Glomerular endothelial cell (primary cell): ENCODE data around the gene POTEF. TPM values are rescaled to one million over a fixed set of nuclear protein-coding genes. Genes with fewer than 3 reads are reported as not detected.
"Not testable (repeated sequence)": the region's sequence is repeated elsewhere in the genome, so short reads cannot be mapped to it uniquely, and the experiment has no call there.

Source experiments
- DNase-seq: peaks from one replicate; pipeline ENCODE4 v3.0.0-alpha.2; 2011; ENCODE audit warnings: low read depth, low spot score; ENCODE audit errors: extremely low read depth
- total RNA-seq: library from RNA; depleted of rRNA; stranded (reverse); fragments of >200 nt; gene quantifications from 2 replicates; pipeline ENCODE4 v1.2.3, GENCODE V29; 2015

The POTEF gene
- total RNA-seq, result 0.06 TPM in 1 of 2 replicates, not detected in the other

DNA sequence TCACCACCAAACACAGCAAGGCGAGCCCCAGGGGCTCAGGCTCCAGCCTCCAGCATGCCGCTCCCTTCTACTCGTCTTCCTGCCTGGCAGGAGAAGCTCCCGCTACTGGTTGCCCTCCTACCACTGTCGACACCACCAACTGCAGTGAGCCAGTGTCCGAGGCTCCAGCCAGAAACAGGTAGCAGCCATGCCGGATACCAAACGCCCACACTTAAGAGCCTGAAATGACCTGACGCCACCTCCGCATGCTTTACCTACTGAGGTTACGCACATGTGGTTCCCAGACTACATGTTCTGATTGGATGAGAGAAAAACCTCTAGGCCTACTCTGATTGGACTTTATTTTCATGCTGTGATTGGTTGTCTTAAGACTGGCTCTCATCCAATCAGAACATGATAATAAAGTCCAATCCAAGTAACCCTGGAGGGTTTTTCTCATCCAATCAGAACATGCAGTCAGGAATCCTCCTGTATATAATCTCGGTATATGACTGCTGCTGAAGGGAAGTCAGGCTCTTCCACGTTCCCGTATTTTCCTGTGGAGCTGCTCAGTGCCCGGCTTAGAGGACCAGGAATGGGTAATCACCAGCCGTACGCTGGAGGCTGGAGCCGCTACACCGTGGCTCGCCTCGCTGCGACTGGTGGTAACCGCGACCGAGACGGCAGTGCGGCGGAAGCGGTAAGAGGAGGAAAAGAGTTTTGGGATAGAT is at the start of gene POTEF:
Gene POTEF, minus strand, starts transcription at position 103 of the 710 bp plus-strand sequence. CDS start 8,707 bp downstream, outside the sequence.
- DNase-seq, result not testable (repeated sequence)

DNA sequence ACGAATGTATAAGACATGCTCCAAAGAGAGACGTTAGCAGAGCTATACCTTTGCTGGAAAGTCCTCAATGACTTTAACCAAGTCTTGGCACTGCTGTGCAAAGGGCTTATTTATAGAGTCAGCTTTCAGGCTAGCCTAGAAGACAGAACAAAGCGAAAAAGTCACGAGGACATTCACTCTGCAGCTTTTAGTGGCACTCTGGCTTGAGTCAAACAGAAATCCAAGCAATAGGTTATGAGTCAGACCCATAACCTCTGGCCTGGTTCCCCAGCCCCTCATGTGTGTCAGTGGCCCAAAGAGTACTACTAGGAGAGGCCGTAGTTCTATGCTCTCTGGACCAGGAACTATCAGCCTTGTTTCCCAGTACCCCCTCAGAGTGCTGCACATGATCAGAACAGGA is 45.8 kb upstream of the POTEF start:
- not testable (repeated sequence) for DNase-seq

DNA sequence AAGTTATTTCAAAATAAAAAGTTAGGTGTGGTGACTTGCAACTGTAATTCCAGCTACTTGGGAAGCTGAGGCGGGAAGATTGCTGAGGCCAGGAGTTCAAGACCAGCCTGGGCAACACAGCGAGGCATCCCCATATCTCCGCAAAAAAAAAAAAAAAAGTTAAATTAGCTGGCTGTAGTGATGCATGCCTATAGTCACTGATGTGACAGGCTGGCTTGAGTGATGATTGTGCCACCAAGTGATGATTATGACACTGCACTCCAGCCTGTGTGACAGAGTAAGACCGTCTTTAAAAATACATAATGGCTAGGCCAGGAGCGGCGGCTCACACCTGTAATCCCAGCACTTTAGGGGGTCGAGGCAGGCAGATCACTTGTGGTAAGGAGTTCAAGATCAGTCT is 40.9 kb upstream of the POTEF start:
- DNase-seq, result no peak

DNA sequence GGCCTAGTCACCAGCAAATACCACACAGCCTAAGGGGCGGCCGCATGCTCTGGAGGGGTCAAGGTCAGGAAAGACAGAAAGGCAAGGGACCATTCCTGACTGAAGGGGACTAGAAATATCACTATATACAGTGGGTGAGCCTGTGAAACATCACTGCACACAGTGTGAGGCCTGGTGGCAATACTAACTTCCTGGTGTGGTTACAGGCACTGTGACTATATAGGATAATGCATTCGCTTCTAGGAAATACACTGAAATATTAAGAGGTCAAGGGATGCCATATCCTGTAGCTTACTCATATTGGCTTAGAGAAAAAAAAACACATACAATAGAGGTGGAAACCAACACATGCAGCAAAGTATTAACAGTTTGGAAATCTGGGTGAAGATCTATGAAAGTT is 40.1 kb upstream of the POTEF start:
- not testable (repeated sequence) for DNase-seq

DNA sequence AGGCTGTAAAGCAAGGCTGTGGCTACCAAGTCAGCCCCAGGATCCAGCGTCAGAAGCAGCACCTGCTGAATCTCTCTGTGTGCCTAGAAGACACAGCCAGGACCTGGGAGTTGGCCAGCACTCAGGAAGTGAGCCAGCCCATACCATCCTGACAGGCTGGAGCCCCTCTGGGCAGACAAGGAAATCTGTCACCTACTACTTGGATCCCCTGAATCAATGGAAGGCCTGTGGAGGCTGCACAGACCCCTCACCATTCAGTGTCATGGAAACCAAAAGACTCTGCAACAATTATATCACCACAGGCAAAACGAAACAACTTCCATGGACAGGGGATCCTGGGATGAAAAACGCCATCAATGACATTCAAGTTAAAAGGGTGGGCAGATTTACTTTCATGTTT is 37.6 kb upstream of the POTEF start:
- not testable (repeated sequence) for DNase-seq

DNA sequence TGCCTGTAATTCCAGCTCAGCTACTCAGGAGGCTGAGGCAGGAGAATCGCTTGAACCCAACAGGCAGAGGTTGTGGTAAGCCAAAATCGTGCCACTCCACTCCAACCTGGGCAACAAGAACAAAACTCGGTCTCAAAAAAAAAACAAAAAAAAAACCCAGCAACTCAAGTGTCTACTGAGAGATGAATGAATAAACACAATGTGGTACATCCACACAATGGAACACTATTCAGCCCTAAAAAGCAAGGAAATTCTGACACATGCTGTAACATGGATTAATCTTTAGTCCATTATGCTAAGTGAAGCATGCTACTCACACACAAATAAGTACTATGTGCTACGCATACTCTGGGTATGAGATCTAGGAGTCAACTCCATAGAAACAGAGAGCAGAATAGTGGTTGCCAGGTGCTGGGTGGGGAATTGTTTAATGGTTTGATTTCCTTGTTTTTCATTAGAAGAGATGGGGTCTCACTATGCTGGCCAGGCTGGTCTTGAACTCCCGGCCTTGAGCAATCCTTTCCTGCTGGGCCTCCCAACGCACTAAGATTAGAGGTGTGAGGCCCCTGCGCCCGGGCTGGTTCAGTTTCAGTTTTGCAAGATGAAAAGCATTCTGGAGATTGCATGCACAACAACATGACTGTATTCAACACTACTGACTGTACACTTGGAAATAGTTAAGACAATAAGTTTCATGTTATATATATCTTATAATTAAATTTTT is 36.4 kb upstream of the POTEF start:
- DNase-seq, result no peak

DNA sequence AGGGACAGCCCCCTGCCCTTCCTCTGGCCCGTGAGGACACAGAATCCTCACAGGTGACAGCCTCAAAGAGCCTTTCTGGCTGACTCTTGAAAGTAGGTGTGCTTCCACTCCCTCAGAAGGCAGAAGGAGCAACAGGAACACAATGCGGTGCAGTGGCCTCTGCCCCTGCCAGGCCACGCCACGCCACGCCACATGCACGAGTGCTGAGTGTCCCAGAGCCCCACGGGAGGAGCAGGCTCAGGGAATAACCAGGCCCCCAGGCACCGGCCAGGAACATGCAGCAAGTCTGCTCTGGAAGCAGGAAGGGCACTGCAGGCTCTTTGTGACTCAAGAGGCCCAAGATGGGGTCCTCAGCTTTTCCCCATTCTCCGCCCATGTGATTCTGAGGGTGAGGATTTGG is 33.9 kb upstream of the POTEF start:
- DNase-seq, result no peak

DNA sequence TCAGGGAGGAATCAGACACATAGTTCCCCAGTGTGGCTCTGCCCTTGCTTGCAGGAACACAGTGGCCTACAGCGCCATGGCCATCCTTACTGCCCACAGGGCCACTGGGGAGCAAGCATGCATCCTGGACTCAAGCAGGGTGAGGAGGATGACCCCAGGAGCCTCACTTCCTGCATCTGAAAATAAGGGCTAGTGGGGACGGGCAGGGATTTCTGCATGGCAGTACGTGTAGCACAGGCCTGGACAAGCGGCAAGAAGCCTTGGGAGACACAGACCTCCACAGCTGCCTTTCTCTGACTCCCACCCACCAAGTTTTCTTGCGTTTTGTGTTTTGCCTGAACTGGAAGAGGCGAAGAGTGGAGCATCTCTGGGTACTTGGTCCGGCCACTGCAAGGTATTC is 33.5 kb upstream of the POTEF start:
- DNase-seq, result not testable (repeated sequence)

DNA sequence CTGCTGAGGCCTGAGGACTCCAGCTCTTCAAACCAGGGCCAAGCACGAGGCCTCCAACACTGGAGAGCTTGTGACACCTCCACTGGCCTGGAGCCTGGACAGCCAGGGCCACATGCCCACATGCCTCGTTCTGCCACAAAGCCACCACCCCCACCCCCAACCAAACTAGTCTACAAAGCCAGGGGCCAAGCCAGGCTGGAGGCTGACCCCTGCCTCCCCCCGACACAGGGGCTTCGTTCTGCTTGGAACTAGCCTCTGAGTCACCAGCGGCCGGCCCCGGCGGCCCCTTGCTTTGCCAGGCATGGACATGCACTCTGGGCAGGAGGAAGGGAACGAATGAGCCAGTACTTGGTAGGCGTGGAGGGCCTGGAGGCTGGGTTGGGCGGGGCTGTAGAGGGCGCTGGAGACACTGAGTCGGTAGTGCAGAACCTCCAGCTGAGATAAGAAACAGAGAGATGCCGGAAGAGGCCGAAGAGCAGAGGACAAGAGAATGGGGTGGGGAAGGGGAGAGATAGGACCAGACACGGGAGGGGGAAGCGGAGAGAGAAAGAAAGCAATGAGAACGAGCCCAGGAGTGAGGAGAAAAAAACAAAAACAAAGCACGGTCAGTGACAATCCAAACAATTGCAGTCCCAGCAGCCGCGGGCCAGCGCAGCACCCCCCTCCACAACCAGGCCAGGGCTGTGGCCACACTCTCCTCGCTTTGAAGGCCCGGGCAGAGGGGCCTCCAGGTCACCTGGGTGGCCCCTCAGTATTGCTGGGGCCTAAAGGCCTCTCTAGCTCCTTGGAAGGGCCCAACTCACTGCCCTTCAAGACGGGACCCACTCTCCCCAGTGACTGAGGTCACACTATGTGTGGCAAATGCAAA is 32.0 kb upstream of the POTEF start:
- DNase-seq, result not testable (repeated sequence)

DNA sequence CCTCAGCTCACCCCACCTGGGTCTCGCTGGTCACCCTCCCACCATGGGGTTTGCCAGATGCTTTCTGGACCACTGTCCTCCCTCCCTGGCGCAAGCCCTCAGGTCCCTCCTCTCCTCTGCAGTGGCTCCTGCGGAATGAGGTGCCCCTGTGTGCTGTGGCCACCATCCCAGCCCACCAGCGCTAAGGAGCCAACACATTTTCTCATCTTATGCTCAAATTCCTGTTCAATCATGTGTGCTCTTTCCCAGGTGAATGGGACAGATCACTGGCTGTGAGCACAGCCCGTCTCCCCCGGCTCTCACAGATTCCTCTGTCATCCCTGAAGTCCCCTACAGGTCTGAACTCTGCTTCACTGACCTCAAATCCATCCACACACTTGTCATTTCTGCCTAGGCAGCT is 31.1 kb upstream of the POTEF start:
- no peak for DNase-seq

DNA sequence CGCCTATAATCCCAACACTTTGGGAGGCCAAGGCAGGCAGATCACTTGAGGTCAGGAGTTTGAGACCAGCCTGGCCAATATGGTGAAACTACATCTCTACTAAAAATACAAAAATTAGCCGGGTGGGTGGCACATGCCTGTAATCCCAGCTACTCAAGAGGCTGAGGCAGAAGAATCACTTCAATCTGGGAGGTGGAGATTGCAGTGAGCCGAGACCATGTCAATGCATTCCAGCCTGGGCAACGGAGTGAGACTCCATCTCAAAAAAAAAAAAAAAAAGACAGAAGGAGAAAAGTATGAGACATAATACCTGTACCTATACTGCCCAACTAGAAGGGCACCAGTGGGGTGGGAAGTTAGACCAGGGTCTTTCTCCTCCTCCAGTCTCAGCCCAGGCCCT is 30.4 kb upstream of the POTEF start:
- not testable (repeated sequence) for DNase-seq

DNA sequence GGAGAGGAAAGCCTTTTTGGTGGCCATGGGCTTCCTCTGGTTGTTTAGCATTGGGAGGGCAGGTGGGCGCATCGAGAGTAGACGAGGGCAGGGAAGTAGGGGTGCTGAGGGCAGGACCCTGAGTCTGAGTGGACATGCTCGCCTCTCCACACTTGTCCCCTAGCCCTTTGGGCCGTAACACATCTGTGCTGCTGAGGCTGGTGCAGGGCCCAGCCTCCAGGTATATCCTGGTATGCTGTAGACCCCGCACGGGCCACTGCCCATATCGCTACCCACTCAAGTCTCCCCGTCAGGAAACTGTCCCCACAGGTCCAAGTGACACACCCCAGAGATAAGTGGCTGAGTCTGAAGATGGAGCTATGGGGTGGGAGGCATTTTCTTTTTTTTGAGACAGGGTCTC is 29.6 kb upstream of the POTEF start:
- no peak for DNase-seq

DNA sequence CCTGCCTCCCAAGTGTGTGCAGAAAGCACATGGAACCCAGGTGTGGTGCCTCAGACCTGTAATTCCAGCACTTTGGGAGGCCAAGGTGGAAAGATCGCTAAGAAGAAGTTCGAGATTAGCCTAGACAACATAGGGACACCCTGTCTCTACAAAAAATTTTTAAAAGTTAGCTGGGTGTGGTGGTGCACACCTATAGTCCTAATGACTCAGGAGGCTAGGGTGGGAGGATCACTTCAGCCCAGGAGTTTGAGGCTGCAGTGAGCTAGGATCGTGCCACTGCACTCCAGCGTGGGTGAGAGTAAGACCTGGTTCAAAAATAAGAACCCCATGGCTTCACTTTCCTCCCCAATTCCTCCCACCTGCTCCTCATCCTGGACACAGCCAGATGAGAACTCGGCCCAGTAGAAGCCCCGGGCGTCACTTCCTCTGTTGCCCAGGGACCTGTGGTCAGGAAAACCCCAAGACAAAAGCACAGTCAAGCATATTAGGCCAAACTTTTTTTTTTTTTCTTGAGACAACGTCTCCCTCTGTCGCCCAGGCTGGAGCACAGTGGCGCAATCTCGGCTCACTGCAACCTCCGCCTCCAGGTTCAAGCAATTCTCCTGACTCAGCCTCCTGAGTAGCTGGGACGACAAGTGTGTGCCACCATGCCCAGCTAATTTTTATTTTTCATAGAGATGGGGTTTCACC is 28.9 kb upstream of the POTEF start:
- DNase-seq, result not testable (repeated sequence)

DNA sequence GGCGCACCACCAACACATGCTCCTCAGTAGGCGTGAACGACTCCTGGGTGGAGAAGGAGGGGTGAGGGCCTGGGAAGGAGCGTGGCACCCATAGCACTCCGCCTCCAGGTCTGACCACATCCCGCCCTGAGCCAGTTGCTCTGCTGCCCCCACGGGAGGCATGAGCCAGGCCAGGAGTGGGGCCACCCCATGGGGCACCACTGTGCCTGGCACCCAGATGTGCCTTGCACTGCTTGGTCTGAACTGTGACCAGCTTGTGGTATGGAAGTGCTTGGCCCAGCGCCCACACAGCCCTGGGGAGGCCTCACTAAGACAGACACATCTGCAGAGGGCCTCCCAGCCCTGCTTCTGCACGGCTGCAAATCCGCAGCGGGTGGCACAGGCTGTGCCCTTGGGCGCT is 28.3 kb upstream of the POTEF start:
- not testable (repeated sequence) for DNase-seq

DNA sequence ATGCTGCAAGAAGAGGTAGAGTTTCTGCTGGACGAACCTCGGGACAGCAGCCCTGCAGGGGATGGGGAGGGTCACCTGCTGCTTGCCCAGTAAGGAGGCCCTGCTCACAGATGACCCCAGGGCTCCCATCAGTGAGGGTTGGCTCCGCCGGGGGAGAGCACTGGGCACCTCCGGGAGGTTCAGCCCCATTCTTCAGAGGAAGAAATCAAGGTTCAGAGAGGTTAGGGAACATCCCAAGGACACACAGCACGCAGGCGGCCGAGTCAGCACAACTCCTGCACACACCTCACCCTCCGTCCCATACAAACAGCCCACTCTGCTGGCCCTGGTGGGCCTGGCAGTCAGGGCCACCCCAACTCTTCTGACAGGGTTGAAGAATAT is 27.6 kb upstream of the POTEF start:
- no peak for DNase-seq

DNA sequence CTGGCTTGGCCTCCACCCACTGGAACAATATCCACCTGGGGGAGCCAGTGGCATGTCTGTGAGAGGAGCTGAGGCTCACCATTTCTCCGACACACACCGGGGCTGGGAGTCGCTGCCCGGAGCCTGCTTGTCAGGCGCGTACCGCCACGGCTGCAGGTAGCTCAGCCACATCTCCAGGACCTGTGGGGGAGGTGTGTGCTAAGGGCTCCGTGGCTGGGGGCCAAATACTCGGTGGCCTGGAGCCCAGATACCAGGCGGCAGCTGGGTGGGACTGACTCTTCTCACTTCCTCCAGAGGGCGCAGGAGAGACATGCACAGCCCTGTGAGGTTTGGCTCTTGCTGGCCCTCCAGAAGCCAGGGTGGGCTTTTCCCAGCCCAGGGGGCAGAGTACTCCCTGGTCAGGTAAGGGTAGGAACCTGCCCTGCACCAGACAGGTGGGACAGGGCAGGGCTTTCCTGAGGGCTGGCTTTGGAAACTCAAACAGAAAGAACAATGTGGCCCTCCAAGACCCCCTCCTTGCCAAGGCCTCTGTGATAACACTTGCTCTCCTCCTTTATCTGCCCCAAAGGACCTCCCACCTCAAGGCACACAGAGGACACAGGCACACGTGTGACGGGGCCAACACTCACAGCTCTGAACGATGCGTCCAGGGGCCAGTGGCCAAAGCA is 27.1 kb upstream of the POTEF start:
- DNase-seq, result not testable (repeated sequence)

DNA sequence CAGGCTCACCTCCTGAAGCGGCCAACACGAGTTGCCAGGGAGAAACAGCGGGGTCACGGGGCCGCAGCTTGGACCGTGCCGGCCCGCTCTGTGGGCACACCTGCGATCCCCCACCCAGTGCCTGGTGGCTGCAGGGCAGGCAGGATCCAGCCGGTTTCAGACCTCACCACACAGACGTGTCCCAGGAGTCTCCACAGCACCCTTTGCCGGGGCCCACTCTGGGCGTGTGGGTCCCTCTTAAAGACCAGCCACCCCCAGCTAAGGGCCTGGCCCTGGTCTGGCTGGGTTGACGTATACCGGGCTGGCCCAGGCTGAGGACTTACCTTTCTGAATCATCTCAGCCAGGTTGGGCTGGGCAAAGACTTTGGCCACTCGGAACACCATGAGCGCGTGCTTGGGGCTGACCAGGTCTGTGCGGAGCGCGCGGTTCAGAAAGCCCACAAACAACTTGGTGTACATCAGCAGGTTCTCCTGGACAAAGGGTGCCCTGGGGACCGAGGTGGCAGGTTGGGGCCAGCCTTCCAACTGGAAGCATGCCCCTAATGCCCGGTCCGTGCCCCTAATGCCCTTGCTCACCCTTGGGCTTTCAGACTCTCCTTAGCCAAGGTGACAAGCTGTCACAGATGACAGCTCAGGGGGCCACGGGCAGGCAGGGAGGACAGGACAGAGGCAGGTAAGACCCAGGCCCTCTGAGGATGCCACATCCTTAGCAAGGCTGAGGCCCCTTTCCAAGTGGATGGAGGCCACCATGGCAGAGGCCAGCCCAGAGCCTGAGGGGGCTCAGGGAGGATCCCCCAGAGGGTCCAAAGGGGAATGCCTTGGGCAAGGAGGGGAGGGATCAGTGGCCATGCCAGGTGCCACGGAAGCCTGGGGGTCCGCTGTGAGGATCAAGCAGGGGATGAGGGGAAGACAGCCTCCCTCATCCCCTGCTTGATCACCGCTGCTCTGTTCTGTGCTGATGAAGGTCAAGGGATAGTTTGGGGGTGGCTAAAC is 26.0 kb upstream of the POTEF start:
- no peak for DNase-seq

DNA sequence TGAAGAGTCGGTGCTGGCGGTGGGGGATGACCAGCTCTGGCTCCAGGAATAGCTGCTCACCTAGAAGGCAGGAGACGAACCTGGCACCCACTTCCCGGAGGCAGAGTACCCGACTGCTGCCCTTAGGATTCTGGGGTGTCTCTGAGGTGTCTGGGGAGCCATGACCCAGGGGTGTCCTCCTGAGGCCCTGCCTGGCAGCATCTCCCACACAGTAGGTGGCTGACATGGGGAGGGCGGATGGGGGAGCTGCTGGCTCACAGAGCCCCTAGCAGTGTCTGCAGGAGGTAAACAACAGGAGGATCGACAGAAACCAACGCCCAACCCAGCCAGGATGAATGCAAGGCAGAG is 25.4 kb upstream of the POTEF start:
- DNase-seq, result not testable (repeated sequence)
